DLD1 (cell line): Measurements from ENCODE around the gene CTSA.

Source experiments
- in situ Hi-C: cut with HindIII; loops from 2 replicates; pipeline ENCODE4 v1.10.0; 2017; ENCODE audit warnings: low sequenced_read_pairs

CTSA gene

GRCh38 chr20:45911486-45912343 is 20.6 kb downstream of the CTSA start, which contains the start of gene PLTP:
Gene PLTP (minus strand): TSS chr20:45912155. CDS start chr20:45911452, 703 bp downstream.
- in situ Hi-C loops = no loop called here

- in situ Hi-C loops = no loop called here
These were observed 21.2 kb downstream of the CTSA start for GRCh38 chr20:45912344-45912682.

- in situ Hi-C loops = no loop called here
These were observed 22.0 kb downstream of the CTSA start for GRCh38 chr20:45913116-45913515.

- in situ Hi-C loops = no loop called here
These were observed 26.6 kb downstream of the CTSA start for GRCh38 chr20:45917790-45918141.

GRCh38 chr20:45918182-45918737 is 27.1 kb downstream of the CTSA start:
- in situ Hi-C loops = no loop called here

- in situ Hi-C loops = no loop called here
These were observed 27.8 kb downstream of the CTSA start for GRCh38 chr20:45918779-45919537.

- in situ Hi-C loops = no loop called here
These were observed 28.6 kb downstream of the CTSA start for GRCh38 chr20:45919542-45920399.

GRCh38 chr20:45920462-45921336 is 29.6 kb downstream of the CTSA start:
- in situ Hi-C loops = no loop called here

GRCh38 chr20:45921337-45922189 is 30.4 kb downstream of the CTSA start:
- in situ Hi-C loops = no loop called here

GRCh38 chr20:45924391-45925261 is 33.5 kb downstream of the CTSA start:
- in situ Hi-C loops = loop anchor here (25.0 kb wide), 1 partner anchor 112 kb away; the partner anchor contains the start of gene UBE2C

- in situ Hi-C loops = loop anchor here (25.0 kb wide), 1 partner anchor 114 kb away; the partner anchor contains the start of gene UBE2C
These were observed 34.8 kb downstream of the CTSA start for GRCh38 chr20:45925821-45926506.

- in situ Hi-C loops = loop anchor here (25.0 kb wide), 1 partner anchor 114 kb away; the partner anchor contains the start of gene UBE2C
These were observed 35.6 kb downstream of the CTSA start for GRCh38 chr20:45926731-45927070.

- in situ Hi-C loops = loop anchor here (25.0 kb wide), 1 partner anchor 115 kb away; the partner anchor contains the start of gene UBE2C
These were observed 36.1 kb downstream of the CTSA start for GRCh38 chr20:45927071-45927878.

- in situ Hi-C loops = loop anchor here (25.0 kb wide), 1 partner anchor 119 kb away; the partner anchor contains the start of gene UBE2C
These were observed 40.5 kb downstream of the CTSA start for GRCh38 chr20:45931680-45932079.

- in situ Hi-C loops = loop anchor here (25.0 kb wide), 1 partner anchor 121 kb away; the partner anchor contains the start of gene UBE2C
These were observed 42.3 kb downstream of the CTSA start for GRCh38 chr20:45933266-45934045.
